GM20431 (cell line): Measurements from ENCODE around the gene COPS4.

Source experiments
- in situ Hi-C: fragments of 300-500 bp; cut with MseI, MboI; formaldehyde crosslinking; loops from one replicate; pipeline ENCODE4 v1.15.0; 2020; ENCODE audit warnings: low sequenced_read_pairs; ENCODE audit not compliant: unreplicated experiment

Gene COPS4

DNA sequence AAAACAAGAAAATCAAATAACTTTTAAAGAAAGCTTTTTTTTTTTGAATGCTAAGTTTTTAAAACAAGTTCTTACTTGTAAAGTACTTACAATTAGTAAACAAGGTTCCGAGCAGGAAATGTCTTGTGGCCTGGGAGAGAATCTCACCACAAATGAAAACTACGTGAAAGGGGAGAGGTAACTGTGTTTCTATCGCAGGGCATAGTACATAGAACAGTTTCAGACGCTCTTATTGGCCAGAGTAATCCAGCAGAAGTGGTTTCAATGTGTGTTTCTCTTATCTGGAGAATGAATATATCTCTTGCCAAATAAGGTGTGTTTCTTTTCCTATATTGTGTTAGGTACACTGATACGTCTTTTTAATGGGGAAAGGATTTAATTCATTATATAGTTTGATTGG, 79.6 kb downstream of the COPS4 start, which contains the start of gene PLAC8:
Gene PLAC8, minus strand, starts transcription at position 154 of the 400 bp plus-strand sequence. CDS start 6,808 bp downstream, outside the sequence.
- in situ Hi-C loops: no loop called here

DNA sequence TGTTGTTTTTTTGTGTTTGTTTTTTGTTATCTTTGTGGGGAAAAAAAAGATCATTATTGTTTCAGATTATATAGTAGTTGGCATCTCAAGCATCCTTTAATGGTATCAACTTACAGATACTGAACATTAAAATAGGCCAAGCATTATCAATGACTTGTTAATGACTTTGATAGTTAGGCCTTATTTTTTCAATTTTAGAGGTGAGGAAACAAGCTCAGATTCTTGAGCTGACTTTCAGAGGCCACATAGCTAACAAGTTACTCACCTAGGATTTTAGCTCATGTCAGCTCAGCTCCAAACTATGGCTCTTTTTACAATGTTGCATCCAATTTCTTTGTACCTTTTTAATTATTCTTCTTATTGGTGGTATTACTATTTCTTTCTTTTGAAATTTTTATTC, 80.0 kb downstream of the COPS4 start:
- in situ Hi-C loops: no loop called here

DNA sequence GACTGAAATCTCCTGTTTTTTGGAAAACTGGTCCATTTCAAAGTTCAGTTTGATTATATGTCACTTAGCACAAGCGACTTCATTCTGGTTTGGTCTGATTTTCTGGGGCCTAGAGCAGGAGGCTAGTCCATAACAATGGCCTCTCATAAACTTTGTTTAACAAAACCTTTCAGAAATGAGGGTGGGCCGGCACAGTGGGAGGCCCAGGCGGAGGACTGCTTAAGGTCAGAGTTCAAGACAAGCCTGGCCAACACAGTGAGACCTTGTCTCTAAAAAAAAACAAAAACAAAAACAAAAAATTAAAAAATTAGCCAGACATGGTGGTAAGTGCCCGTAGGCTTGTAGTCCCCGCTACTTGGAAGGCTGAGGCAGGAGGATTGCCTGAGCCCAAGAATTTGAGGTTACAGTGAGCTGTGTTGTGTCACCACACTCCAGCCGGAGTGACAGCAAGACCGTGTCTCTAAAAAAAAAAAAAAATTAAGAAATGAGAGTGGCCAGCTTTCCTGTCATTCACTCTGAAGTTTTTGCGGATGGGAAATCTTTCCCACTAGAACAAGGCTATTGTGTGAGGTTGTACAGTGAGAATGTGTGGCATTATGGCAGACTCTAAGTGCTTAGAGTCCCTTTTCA, 80.8 kb downstream of the COPS4 start:
- in situ Hi-C loops: no loop called here

DNA sequence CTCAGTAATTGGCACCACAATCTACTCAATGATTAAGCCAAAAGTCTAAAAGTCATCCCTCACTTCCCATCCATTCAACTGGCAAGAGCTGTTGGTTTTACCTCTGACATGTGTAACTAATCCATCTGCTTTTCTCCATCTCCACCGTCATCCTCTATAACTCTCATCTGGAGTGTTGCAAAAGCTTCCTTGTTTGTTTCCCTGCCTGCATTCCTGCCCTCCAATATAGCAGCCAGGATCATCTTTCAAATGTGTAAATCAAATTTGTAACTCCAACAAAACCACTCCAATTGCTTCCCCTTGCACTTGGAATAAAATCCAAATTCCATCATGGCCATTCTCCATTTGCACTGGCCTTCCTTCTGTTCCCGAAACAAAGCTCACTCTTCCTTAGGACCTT, 83.9 kb downstream of the COPS4 start:
- in situ Hi-C loops: no loop called here

DNA sequence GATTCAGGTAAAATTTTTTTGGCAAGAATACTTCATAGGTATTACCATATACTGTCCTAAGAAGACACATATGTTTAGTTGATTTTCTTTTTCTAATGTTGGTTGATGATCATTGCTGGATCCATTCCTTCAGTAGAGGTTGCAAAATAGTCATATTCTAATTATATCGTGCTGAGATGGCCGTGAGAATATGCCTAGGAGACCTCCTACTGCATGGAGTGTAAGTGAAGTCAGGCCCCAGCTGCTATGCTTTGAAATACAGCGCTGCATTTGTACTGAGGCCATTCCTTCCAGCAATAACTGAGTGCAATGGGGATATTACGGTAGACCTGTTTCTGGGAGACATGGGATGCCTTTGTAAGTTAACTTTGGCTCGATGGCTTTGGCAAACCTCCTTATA, 86.3 kb downstream of the COPS4 start:
- in situ Hi-C loops: no loop called here

DNA sequence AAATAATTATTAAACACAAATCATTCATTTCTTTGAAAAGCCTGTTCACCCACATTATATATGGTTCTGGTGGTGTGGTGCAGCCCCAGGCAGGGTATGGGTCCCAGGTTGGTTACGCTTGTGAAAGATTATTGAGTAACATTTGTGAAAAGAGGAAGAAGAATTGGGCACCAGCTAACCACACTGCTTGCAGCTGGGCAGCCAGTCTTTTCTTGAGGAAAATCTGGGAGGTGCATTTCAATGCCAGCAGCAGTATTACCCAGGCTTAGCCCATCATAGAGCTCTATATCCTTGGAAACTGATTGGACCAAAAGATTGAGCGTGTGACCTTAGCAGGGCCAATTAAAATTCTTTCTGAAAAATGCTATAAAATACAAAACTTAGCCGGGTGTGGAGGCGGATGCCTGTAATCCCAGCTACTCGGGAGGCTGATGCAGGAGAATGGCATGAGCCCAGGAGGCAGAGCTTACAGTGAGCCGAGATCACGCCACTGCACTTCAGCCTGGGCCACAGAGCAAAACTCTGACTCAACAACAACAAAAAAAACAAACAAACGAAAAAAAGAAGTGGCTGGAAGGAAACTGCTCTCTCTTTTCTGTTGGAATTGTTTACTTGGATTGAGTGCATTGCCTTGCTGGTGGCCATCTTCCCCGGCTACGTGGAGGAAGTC, 89.3 kb downstream of the COPS4 start:
- in situ Hi-C loops: no loop called here
